Measurements from ENCODE around the gene BRIP1.
"Not testable (repeated sequence)": the region's sequence is repeated elsewhere in the genome, so short reads cannot be mapped to it uniquely, and the experiment has no call there.

BRIP1 gene

GRCh38 chr17:61684172-61684571 lies 179.2 kb downstream of the BRIP1 start:
- ATAC-seq = no peak
- no peak for TF ChIP-seq RARB (CRISPR knock-in tag; IDR thresholded peaks at IDR 0.05)
- no peak for TF ChIP-seq ESRRG (CRISPR knock-in tag; IDR thresholded peaks at IDR 0.05)

GRCh38 chr17:61683466-61683865 lies 179.9 kb downstream of the BRIP1 start:
- no peak for ATAC-seq
- TF ChIP-seq ESRRG (CRISPR knock-in tag; IDR thresholded peaks at IDR 0.05) (no peak), TCF4 (CRISPR knock-in tag; IDR thresholded peaks at IDR 0.05; ENCODE audit: borderline replicate concordance) (no peak), TSHZ2 (CRISPR knock-in tag; IDR thresholded peaks at IDR 0.05) (no peak)

GRCh38 chr17:61680921-61681320 lies 182.4 kb downstream of the BRIP1 start:
- TF ChIP-seq, protein P1, sequence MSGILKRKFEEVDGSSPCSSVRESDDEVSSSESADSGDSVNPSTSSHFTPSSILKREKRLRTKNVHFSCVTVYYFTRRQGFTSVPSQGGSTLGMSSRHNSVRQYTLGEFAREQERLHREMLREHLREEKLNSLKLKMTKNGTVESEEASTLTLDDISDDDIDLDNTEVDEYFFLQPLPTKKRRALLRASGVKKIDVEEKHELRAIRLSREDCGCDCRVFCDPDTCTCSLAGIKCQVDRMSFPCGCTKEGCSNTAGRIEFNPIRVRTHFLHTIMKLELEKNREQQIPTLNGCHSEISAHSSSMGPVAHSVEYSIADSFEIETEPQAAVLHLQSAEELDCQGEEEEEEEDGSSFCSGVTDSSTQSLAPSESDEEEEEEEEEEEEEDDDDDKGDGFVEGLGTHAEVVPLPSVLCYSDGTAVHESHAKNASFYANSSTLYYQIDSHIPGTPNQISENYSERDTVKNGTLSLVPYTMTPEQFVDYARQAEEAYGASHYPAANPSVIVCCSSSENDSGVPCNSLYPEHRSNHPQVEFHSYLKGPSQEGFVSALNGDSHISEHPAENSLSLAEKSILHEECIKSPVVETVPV (CRISPR knock-in tag; IDR thresholded peaks at IDR 0.05) = no peak
- TF ChIP-seq ARNTL (CRISPR knock-in tag; IDR thresholded peaks at IDR 0.05; ENCODE audit: borderline replicate concordance, low read depth) = no peak
- TF ChIP-seq ZNF565 (CRISPR knock-in tag; conservative IDR thresholded peaks at IDR 0.05; ENCODE audit: low read depth) = no peak
- TF ChIP-seq ZFP30 (CRISPR knock-in tag; IDR thresholded peaks at IDR 0.05) = no peak
- TF ChIP-seq SNAI2 (CRISPR knock-in tag; IDR thresholded peaks at IDR 0.05) = no peak
- TF ChIP-seq BACH2 (CRISPR knock-in tag; IDR thresholded peaks at IDR 0.05; ENCODE audit: borderline replicate concordance) = no peak
- TF ChIP-seq, protein P2, sequence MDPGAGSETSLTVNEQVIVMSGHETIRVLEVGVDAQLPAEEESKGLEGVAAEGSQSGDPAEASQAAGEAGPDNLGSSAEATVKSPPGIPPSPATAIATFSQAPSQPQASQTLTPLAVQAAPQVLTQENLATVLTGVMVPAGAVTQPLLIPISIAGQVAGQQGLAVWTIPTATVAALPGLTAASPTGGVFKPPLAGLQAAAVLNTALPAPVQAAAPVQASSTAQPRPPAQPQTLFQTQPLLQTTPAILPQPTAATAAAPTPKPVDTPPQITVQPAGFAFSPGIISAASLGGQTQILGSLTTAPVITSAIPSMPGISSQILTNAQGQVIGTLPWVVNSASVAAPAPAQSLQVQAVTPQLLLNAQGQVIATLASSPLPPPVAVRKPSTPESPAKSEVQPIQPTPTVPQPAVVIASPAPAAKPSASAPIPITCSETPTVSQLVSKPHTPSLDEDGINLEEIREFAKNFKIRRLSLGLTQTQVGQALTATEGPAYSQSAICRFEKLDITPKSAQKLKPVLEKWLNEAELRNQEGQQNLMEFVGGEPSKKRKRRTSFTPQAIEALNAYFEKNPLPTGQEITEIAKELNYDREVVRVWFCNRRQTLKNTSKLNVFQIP (CRISPR knock-in tag; IDR thresholded peaks at IDR 0.05; ENCODE audit: borderline replicate concordance, low read depth) = no peak
- TF ChIP-seq TSHZ2 (CRISPR knock-in tag; IDR thresholded peaks at IDR 0.05) = no peak
- no peak for ATAC-seq

DNA sequence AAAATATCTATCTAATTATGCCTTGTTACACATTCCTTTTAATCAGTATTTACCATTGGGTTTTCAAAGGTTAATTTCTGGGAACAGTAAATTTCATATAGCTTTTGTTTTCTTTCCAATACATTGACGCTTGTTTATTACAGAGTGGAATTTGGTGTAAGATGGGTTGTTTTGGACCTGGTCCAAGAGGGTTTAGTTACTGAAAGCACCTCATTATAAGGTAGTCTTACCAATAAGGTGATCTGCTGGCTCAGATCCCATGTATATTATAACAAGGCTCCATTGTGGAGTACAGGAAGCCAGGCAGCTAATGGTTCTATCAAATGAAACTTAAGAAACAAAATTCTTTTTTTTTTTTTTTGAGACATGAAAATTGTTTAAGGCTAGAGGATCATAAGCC lies 185.0 kb downstream of the BRIP1 start:
- ATAC-seq = no peak
- TF ChIP-seq ARNTL (CRISPR knock-in tag; IDR thresholded peaks at IDR 0.05; ENCODE audit: borderline replicate concordance, low read depth) (no peak), CSDC2 (CRISPR knock-in tag; IDR thresholded peaks at IDR 0.05) (no peak), ZNF565 (CRISPR knock-in tag; conservative IDR thresholded peaks at IDR 0.05; ENCODE audit: low read depth) (no peak), ZFP3 (CRISPR knock-in tag; IDR thresholded peaks at IDR 0.05) (no peak), TSHZ2 (CRISPR knock-in tag; IDR thresholded peaks at IDR 0.05) (no peak), ESRRG (CRISPR knock-in tag; IDR thresholded peaks at IDR 0.05) (no peak), TCF4 (CRISPR knock-in tag; IDR thresholded peaks at IDR 0.05; ENCODE audit: borderline replicate concordance) (no peak), PPARA (CRISPR knock-in tag; IDR thresholded peaks at IDR 0.05; ENCODE audit: borderline replicate concordance) (no peak), ZC3H10 (CRISPR knock-in tag; IDR thresholded peaks at IDR 0.05) (no peak)
- TF ChIP-seq, protein P3, sequence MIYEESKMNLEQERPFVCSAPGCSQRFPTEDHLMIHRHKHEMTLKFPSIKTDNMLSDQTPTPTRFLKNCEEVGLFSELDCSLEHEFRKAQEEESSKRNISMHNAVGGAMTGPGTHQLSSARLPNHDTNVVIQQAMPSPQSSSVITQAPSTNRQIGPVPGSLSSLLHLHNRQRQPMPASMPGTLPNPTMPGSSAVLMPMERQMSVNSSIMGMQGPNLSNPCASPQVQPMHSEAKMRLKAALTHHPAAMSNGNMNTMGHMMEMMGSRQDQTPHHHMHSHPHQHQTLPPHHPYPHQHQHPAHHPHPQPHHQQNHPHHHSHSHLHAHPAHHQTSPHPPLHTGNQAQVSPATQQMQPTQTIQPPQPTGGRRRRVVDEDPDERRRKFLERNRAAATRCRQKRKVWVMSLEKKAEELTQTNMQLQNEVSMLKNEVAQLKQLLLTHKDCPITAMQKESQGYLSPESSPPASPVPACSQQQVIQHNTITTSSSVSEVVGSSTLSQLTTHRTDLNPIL (CRISPR knock-in tag; IDR thresholded peaks at IDR 0.05; ENCODE audit: low read depth) = no peak

- ATAC-seq = not testable (repeated sequence)
Measured at GRCh38 chr17:61677150-61677811, 186.0 kb downstream of the BRIP1 start.

GRCh38 chr17:61676522-61676921 lies 186.8 kb downstream of the BRIP1 start:
- ATAC-seq = not testable (repeated sequence)

GRCh38 chr17:61674609-61675008 lies 188.7 kb downstream of the BRIP1 start:
- ATAC-seq = not testable (repeated sequence)

Data from SK-N-SH treated with all-trans-retinoic acid at 6 μM for 48 hours (cell line).